ENCODE results near the gene NEDD4L.

GRCh38 chr18:58010265-58010664 lies 33.8 kb upstream of the NEDD4L start:
- no peak for TF ChIP-seq ZNF274 (IDR thresholded peaks at IDR 0.05; ENCODE audit: low read depth, low read length)
- TF ChIP-seq YY1 (IDR thresholded peaks at IDR 0.05; ENCODE audit: insufficient read depth, insufficient read length): no peak

Measured in NT2/D1 (cell line).